Aorta (tissue), 5 donors: ENCODE results near the gene SP140. TPM values are rescaled to one million over a fixed set of nuclear protein-coding genes. Genes with fewer than 3 reads are reported as not detected.

Experiments
- ATAC-seq: fragments of 200-7000 bp; cut with Tn5 transposase; one replicate; pipeline ENCODE4 v1.9.1; 2022; ENCODE audit warnings: moderate library complexity; ENCODE audit not compliant: low FRiP score
- DNase-seq, 2 donors: peaks; one replicate each; pipeline ENCODE4 v3.0.0-alpha.2; 2020
- H3K27ac ChIP-seq, 2 donors: one replicate each; pipeline ENCODE4 v1.5.1; 2013; ENCODE audit warnings: low read length in 2 of 2, mild to moderate bottlenecking in 2 of 2, moderate library complexity in 2 of 2, control low read depth in 1 of 2, inconsistent platforms in 1 of 2, low read depth in 1 of 2
- H3K27me3 ChIP-seq, 2 donors: one replicate each; pipeline ENCODE4 v1.6.1; 2013; ENCODE audit warnings: control low read depth in 1 of 2, low read length in 1 of 2, mild to moderate bottlenecking in 1 of 2, moderate library complexity in 1 of 2; ENCODE audit not compliant: insufficient read depth in 2 of 2, control insufficient read depth in 1 of 2
- H3K36me3 ChIP-seq, 2 donors: one replicate each; pipeline ENCODE4 v1.6.1; 2013; ENCODE audit warnings: control low read depth in 1 of 2, low read length in 1 of 2, mild to moderate bottlenecking in 1 of 2; ENCODE audit not compliant: insufficient read depth in 2 of 2, control insufficient read depth in 1 of 2
- H3K4me1 ChIP-seq, 2 donors: one replicate each; pipeline ENCODE4 v1.6.1; 2013; ENCODE audit warnings: low read length in 2 of 2, control low read depth in 1 of 2, mild to moderate bottlenecking in 1 of 2, moderate library complexity in 1 of 2; ENCODE audit not compliant: insufficient read depth in 2 of 2, control insufficient read depth in 1 of 2
- H3K4me3 ChIP-seq, 2 donors: one replicate each; pipeline ENCODE4 v1.5.1; 2013; ENCODE audit warnings: low read length in 2 of 2, control low read depth in 1 of 2, mild to moderate bottlenecking in 1 of 2
- H3K9me3 ChIP-seq: one replicate; pipeline ENCODE4 v1.6.1; 2013; ENCODE audit warnings: mild to moderate bottlenecking, low read length; ENCODE audit not compliant: control insufficient read depth
- WGBS, 2 donors: extraction: QIAGEN DNeasy Blood & Tissue Kit; methylation state at CpG; one replicate each; pipeline ENCODE4 v1.1.7; 2013; 5-methylcytosine and 5-hydroxymethylcytosine counted together
- intact Hi-C, 2 donors: fragments of 100-400 bp; cut with DNase I; formaldehyde crosslinking; loops; one replicate each; pipeline versions ENCODE4 v1.14.2 to v1.15.0; 2022
- polyA plus RNA-seq, 2 donors: library from polyadenylated mRNA; stranded (reverse); fragments of 200-250 nt; gene quantifications; one replicate each; pipeline ENCODE4 v1.2.3, GENCODE V29; 2013
- total RNA-seq, 2 donors: library from RNA; stranded (reverse); fragmentation: NEBNext Ultra II Directional; extraction: Animal tissue kit (Norgen Biotek cat#: 25700); gene quantifications; one replicate each; pipeline ENCODE4 v1.2.1, GENCODE V29; 2021
- donor health status: healthy with polysubstance abuse.
- donor health status: Bipolar disorder and iron deficiency.
- donor health status: DM: no; HTN: no; CAD: no.
- donor health status: DM: no; HTN: no; CAD: no.
- donor health status: DM: yes; HTN: yes; CAD: no.

Gene SP140
- total and polyA plus RNA-seq, 4 donors, result 0.13 to 4.1 (median 1.4) TPM

- 91% methylated on average over 1 of the region's 1 CpG for WGBS, 2 donors
- H3K27ac ChIP-seq, result no peak overlapping the region
- ATAC-seq (no peak), DNase-seq (no peak)
- peaks cover 16% of the 10 kb centered on the region in 2 donors for H3K36me3 ChIP-seq
- peaks cover 1% of the 10 kb centered on the region for H3K9me3 ChIP-seq
- intact Hi-C loops, result no loop called here
- no peaks in the 10 kb centered on the region for H3K27me3 ChIP-seq
- no peaks in the 10 kb centered on the region for H3K4me1 ChIP-seq
- no peak overlapping the region for H3K4me3 ChIP-seq
Measured at GRCh38 chr2:230205034-230205433, 20.5 kb upstream of the SP140 start.

GRCh38 chr2:230205721-230206120 lies 19.8 kb upstream of the SP140 start:
- peaks cover 1% of the 10 kb centered on the region for H3K9me3 ChIP-seq
- H3K36me3 ChIP-seq, result peaks cover 12 to 15% of the 10 kb centered on the region in 2 donors
- WGBS, 2 donors, result 94 to 96% methylated on average over 2 of the region's 2 CpGs

GRCh38 chr2:230208576-230208975 lies 17.0 kb upstream of the SP140 start:
- Histone ChIP-seq H3K4me3 (no peak overlapping the region), H3K27me3 (no peaks in the 10 kb centered on the region), H3K9me3 (no peaks in the 10 kb centered on the region), H3K36me3 (peaks cover 26% of the 10 kb centered on the region in 2 donors), H3K4me1 (no peaks in the 10 kb centered on the region), H3K27ac (no peak overlapping the region)
- ATAC-seq (no peak), DNase-seq (no peak)
- intact Hi-C loops, result no loop called here

More at GRCh38 chr2:230205721-230206120, 19.8 kb upstream of the SP140 start:
- Histone ChIP-seq H3K27me3 (no peaks in the 10 kb centered on the region), H3K4me1 (no peaks in the 10 kb centered on the region), H3K4me3 (no peak overlapping the region), H3K27ac (no peak overlapping the region)
- DNase-seq (no peak), ATAC-seq (no peak)
- intact Hi-C loops, result no loop called here

GRCh38 chr2:230209422-230210051 lies 16.0 kb upstream of the SP140 start:
- Histone ChIP-seq H3K4me1 (no peaks in the 10 kb centered on the region), H3K9me3 (no peaks in the 10 kb centered on the region), H3K4me3 (no peak overlapping the region), H3K27me3 (no peaks in the 10 kb centered on the region), H3K27ac (no peak overlapping the region), H3K36me3 (peaks cover 26% of the 10 kb centered on the region in 2 donors)
- intact Hi-C loops, result loop anchor here in 1 of 2 donors (10.0 kb wide), 1 partner anchor 375 kb away; no protein-coding TSS in a partner anchor
- WGBS, 2 donors, result 91 to 94% methylated on average over 1 of the region's 1 CpG
- no peak for ATAC-seq
- DNase-seq, result no peak

- intact Hi-C loops, result loop anchor here in 1 of 2 donors (10.0 kb wide), 1 partner anchor 368 kb away; no protein-coding TSS in a partner anchor
Measured at GRCh38 chr2:230216489-230216888, 9.0 kb upstream of the SP140 start.

GRCh38 chr2:230217424-230217823 lies 8.1 kb upstream of the SP140 start:
- DNase-seq (no peak), ATAC-seq (no peak)
- H3K36me3 ChIP-seq, result peaks cover 0 to 5% of the 10 kb centered on the region in 2 donors
- 87 to 91% methylated on average over 3 of the region's 3 CpGs for WGBS, 2 donors
- H3K27ac ChIP-seq, result no peak overlapping the region
- intact Hi-C loops, result loop anchor here in 1 of 2 donors (10.0 kb wide), 1 partner anchor 367 kb away; no protein-coding TSS in a partner anchor
- H3K4me3 ChIP-seq, result no peak overlapping the region
- H3K4me1 ChIP-seq, result peaks cover 0 to 1% of the 10 kb centered on the region in 2 donors
- H3K9me3 ChIP-seq, result no peaks in the 10 kb centered on the region
- H3K27me3 ChIP-seq, result no peaks in the 10 kb centered on the region

More at GRCh38 chr2:230216489-230216888, 9.0 kb upstream of the SP140 start:
- Histone ChIP-seq H3K4me1 (peaks cover 0 to 1% of the 10 kb centered on the region in 2 donors), H3K27ac (no peak overlapping the region), H3K9me3 (no peaks in the 10 kb centered on the region), H3K4me3 (no peak overlapping the region), H3K36me3 (peaks cover 6 to 11% of the 10 kb centered on the region in 2 donors), H3K27me3 (no peaks in the 10 kb centered on the region)
- WGBS, 2 donors, result 94 to 100% methylated on average over 1 of the region's 1 CpG
- ATAC-seq (no peak), DNase-seq (no peak)

GRCh38 chr2:230218421-230218820 lies 7.1 kb upstream of the SP140 start:
- Histone ChIP-seq H3K36me3 (peaks cover 0 to 1% of the 10 kb centered on the region in 2 donors), H3K9me3 (no peaks in the 10 kb centered on the region), H3K27ac (no peak overlapping the region), H3K4me1 (peaks cover 0 to 1% of the 10 kb centered on the region in 2 donors), H3K27me3 (no peaks in the 10 kb centered on the region), H3K4me3 (no peak overlapping the region)
- ATAC-seq (no peak), DNase-seq (no peak)
- 41% methylated on average over 2 of the region's 2 CpGs for WGBS, 2 donors
- intact Hi-C loops, result loop anchor here in 1 of 2 donors (10.0 kb wide), 1 partner anchor 366 kb away; no protein-coding TSS in a partner anchor

GRCh38 chr2:230219419-230220331 lies 5.9 kb upstream of the SP140 start, which contains the start of gene SP110:
Gene SP110 (minus strand): TSS chr2:230219984. CDS start chr2:230216927, 3,057 bp downstream.
- DNase-seq (peak; percentile 88 to 91), ATAC-seq (peak; percentile 93)
- H3K27ac ChIP-seq, result peak within 1 kb of the TSS; percentile 29 to 76
- peaks cover 0 to 1% of the 10 kb centered on the region in 2 donors for H3K36me3 ChIP-seq
- intact Hi-C loops, result loop anchor here in 1 of 2 donors (10.0 kb wide), 1 partner anchor 365 kb away; no protein-coding TSS in a partner anchor
- H3K9me3 ChIP-seq, result no peaks in the 10 kb centered on the region
- H3K27me3 ChIP-seq, result no peaks in the 10 kb centered on the region
- H3K4me1 ChIP-seq, result peaks cover 0 to 1% of the 10 kb centered on the region in 2 donors
- H3K4me3 ChIP-seq, result peak within 1 kb of the TSS; percentile 77 to 97
- 1% methylated on average over 19 of the region's 19 CpGs for WGBS, 2 donors
